Ovary (tissue), 3 donors: ENCODE data around the gene RCN1.

Source experiments
- CTCF ChIP-seq, 3 donors: fragments of 450-650 bp in 2 of 3; fragments of 200-600 bp in 1 of 3; IDR thresholded peaks; one replicate each; pipeline versions ENCODE4 v1.5.1 to v1.8.0; 2016 to 2022; ENCODE audit warnings: antibody characterized with exemption in 3 of 3, mild to moderate bottlenecking in 1 of 3
- EP300 ChIP-seq: sonication (generic); formaldehyde crosslinking; IDR thresholded peaks from one replicate; pipeline ENCODE4 v1.6.1; 2017; ENCODE audit warnings: antibody characterized with exemption
- donor health status: DM: no; HTN: no; CAD: no.

GRCh38 chr11:32138902-32139301 lies 48.0 kb downstream of the RCN1 start:
- TF ChIP-seq CTCF (IDR thresholded peaks at IDR 0.05) (no peak), EP300 (no peak)
